HAP-1 (cell line): ENCODE data around the gene NAP1L4.
"Not testable (repeated sequence)": the region's sequence is repeated elsewhere in the genome, so short reads cannot be mapped to it uniquely, and the experiment has no call there.

Experiments used
- DNase-seq, 2 experiments: peaks; one replicate each; pipeline ENCODE4 v3.0.0-alpha.2; 2016 to 2020; ENCODE audit warnings: low spot score in 2 of 2
- H3K27me3 ChIP-seq: fragments of 250-450 bp; sonication (Bioruptor Pico); 2 replicates; pipeline ENCODE4 v1.5.1; 2020; ENCODE audit warnings: low read depth, mild to moderate bottlenecking, moderate library complexity
- H3K36me3 ChIP-seq: fragments of 250-450 bp; sonication (Bioruptor Pico); replicated peaks from 2 replicates; pipeline ENCODE4 v1.5.1; 2020; ENCODE audit warnings: mild to moderate bottlenecking
- H3K4me1 ChIP-seq: fragments of 250-450 bp; sonication (Bioruptor Pico); 2 replicates; pipeline ENCODE4 v1.5.1; 2020; ENCODE audit warnings: mild to moderate bottlenecking
- H3K4me3 ChIP-seq: fragments of 250-450 bp; sonication (Bioruptor Pico); 2 replicates; pipeline ENCODE4 v1.5.1; 2020; ENCODE audit warnings: mild to moderate bottlenecking, moderate library complexity
- H3K9me3 ChIP-seq: fragments of 250-450 bp; sonication (Bioruptor Pico); 2 replicates; pipeline ENCODE4 v1.5.1; 2020; ENCODE audit warnings: mild to moderate bottlenecking, moderate library complexity
- in situ Hi-C: fragments of 300-500 bp; cut with MboI; formaldehyde crosslinking; loops from 3 replicates; pipeline ENCODE4 v1.14.3; 2020; ENCODE audit warnings: low sequenced_read_pairs, inconsistent platforms, mixed read lengths

Gene NAP1L4

DNA sequence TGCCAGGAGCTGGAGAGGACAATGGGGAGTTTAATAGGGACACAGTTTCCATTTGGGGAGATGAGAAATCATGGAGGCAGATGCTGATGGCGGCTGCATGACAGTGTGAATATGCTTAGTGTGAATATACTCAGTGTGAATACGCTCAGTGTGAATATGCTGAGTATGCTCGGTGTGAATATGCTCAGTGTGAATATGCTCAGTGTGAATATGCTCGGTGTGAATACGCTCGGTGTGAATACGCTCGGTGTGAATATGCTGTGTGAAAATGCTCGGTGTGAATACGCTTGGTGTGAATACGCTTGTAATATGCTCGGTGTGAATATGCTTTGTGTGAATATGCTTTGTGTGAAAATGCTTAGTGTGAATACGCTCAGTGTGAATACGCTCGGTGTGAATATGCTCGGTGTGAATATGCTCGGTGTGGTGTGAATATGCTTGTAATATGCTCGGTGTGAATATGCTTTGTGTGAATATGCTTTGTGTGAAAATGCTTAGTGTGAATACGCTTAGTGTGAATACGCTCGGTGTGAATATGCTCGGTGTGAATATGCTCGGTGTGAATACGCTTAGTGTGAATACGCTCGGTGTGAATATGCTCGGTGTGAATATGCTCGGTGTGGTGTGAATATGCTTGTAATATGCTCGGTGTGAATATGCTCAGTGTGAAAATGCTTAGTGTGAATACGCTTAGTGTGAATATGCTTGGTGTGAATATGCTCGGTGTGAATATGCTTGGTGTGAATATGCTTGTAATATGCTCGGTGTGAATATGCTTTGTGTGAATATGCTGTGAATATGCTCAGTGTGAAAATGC, 54.3 kb downstream of the NAP1L4 start:
- H3K9me3 ChIP-seq: peaks cover 11% of the 10 kb centered on the region
- not testable (repeated sequence) for H3K27me3 ChIP-seq, H3K4me3 ChIP-seq, DNase-seq, H3K4me1 ChIP-seq, H3K36me3 ChIP-seq
- in situ Hi-C loops: loop anchor here (25.0 kb wide), 1 partner anchor 474 kb away; no protein-coding TSS in a partner anchor

DNA sequence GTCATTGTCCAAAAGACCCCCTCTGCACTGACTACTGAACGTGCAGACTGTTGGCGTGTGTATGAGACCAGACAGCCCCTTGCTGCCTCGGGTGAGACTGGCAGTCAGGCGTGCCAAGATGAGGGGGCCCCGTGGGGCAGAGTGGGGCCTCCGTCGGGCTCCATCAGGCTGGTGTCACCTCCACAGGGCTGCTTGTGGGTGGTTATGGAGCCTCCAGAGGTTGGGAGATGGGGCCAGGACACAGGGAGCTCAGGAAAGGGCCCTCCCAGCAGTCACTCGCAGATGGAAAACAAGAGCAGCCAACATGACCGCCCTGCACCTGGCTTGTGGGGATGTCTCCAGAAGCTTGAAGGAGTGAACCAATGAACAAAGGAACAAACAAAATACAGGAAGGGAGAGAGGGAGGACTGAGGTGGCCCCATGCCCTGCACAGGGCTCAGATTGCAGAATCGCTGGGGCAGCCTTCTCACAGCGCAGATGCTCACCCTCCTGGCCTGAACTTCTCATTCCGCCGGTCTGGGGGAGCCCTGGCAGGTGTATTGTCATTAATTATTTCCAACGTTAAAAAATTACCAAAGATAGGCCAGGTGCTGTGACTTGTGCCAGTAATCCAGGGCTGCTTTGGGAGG, 57.4 kb downstream of the NAP1L4 start:
- Histone ChIP-seq H3K9me3 (peaks cover 11% of the 10 kb centered on the region), H3K4me1 (no peaks in the 10 kb centered on the region), H3K36me3 (no peaks in the 10 kb centered on the region), H3K4me3 (no peak overlapping the region), H3K27me3 (peaks cover 20% of the 10 kb centered on the region)
- in situ Hi-C loops: loop anchor here (25.0 kb wide), 1 partner anchor 478 kb away; no protein-coding TSS in a partner anchor
- DNase-seq: no peak

DNA sequence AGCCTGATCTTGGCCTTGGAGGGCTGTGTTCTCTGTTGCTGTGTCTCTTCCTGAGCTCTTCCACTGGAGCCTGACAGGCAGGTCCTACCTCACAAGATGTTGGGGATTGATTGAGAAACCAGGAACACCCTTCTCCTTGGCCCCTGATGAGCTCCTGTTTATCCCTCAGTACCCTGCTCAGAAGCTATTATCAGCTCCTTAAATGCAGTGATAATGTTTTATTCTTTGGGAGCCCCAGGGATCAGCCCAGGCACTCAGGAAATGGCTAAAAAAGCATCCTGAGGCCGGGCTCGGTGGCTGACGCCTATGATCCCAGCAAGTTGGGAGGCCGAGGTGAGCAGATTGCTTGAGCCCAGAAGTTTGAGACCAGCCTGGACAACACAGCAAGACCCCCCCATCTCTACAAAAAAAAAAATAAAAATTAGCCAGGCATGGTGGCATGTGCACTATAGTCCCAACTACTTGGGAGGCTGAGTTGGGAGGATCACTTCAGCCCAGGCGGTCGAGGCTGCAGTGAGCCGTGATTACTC, 58.0 kb downstream of the NAP1L4 start:
- peaks cover 24% of the 10 kb centered on the region for H3K27me3 ChIP-seq
- peaks cover 7% of the 10 kb centered on the region for H3K9me3 ChIP-seq
- no peak for DNase-seq
- in situ Hi-C loops: loop anchor here (25.0 kb wide), 1 partner anchor 478 kb away; no protein-coding TSS in a partner anchor
- H3K36me3 ChIP-seq: no peaks in the 10 kb centered on the region
- no peak overlapping the region for H3K4me3 ChIP-seq
- no peaks in the 10 kb centered on the region for H3K4me1 ChIP-seq

DNA sequence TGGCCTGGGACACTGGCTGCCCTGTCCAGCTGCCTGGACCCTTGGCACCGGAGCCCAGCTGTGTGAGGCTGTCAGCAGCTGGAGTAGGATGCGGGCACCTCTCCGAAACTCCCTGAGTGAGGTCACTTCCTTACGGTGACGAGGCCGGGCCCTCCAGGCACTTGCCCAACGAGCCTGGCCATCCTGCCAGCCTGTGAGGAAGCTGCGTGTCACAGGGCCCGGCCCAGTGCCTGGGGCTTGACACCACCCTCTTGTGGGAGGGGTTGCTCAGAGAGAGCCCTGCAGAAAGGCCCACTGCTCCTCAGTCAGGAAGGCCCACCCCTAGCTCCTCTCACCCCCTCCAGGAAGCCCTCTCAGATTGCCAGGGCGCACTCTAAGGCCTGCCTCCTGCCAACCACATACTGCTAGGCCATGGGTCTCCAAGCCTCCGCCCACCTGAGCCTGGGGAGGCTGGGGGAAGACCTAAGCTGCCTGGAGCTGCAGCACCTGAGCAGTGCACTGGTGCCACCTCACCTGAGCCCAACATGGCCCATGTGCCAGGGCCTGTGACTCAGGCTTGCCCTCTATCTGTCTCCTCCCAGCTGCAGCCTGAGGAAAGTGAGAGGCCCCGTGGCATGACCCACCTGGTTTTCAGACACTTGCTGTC, 58.6 kb downstream of the NAP1L4 start:
- in situ Hi-C loops: loop anchor here (25.0 kb wide), 1 partner anchor 479 kb away; no protein-coding TSS in a partner anchor
- Histone ChIP-seq H3K27me3 (peaks cover 30% of the 10 kb centered on the region), H3K36me3 (no peaks in the 10 kb centered on the region), H3K4me1 (no peaks in the 10 kb centered on the region), H3K9me3 (peaks cover 2% of the 10 kb centered on the region; the same call in 1 of the 2 replicates), H3K4me3 (no peak overlapping the region)
- no peak for DNase-seq

DNA sequence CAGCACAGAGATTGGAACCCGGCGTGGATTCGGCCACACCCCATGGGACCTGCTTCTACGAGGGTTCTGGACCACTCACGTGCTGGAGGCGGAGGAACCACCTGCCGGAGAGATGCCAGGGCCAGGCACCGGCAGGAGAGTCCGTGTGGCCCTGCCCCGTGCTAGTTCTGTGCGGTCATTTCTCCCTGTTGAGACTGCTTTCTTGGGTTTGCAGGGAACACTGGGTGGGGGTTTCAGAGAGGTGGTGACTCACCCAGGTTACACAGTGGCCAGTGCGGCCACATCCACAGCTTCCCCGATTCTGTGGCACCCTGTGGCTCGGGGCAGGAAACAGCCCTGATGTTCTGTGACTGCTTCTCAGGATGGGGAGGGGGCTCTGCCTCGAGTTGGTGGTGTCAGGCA, 59.3 kb downstream of the NAP1L4 start:
- Histone ChIP-seq H3K4me3 (no peak overlapping the region), H3K9me3 (peaks cover 2% of the 10 kb centered on the region; the same call in 1 of the 2 replicates), H3K4me1 (no peaks in the 10 kb centered on the region), H3K36me3 (no peaks in the 10 kb centered on the region), H3K27me3 (peaks cover 37% of the 10 kb centered on the region)
- DNase-seq: no peak
- in situ Hi-C loops: loop anchor here (25.0 kb wide), 1 partner anchor 479 kb away; no protein-coding TSS in a partner anchor

DNA sequence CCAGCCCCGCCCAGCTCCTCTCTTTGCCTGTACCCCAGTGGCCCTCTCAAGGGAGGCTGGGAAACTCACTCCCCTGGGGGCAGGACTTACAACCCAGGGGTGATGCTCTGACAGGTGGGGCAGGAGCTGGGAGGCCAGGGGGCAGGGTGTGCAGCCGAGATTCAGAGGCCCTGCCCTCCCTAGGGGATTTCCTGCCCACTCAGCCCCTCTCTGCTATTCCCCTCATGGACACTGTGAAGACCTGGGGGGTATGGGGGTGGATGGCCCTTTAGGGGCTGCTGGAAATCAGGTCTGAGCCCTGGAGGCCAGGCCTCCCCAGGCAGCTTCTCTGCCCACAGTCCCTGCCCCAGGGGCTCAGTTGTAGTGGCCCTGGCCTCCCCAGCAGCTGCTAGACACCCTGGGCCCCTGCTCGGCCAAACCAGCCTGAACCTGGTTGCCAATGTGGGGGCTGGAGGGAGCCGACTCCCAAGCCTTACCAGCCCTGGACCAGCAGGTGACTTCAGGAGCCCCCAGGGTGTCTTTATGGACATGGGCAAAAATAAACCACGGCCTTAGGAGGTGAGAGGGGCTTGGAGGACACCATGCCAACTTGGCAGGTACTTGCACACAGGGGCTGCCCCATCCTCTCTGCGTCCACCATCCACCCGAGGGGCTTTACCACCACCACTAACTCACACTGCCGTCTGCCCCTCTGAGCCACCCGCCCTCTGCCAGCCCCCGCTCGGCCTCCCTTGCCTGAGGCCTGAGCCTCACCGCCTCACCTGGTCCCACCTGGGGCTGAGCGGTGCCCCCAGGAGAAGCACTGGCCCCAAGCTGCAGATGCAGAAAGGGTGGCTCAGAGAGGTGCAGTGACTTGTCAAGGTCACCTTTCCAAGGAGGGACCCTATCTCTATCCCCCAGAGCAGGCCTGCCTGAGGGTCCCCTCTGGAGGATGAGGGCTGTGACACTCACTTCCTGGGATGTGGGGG, 60.1 kb downstream of the NAP1L4 start:
- in situ Hi-C loops: loop anchor here (25.0 kb wide), 1 partner anchor 480 kb away; no protein-coding TSS in a partner anchor
- Histone ChIP-seq H3K36me3 (no peaks in the 10 kb centered on the region), H3K4me3 (no peak overlapping the region), H3K9me3 (no peaks in the 10 kb centered on the region), H3K27me3 (peaks cover 45% of the 10 kb centered on the region), H3K4me1 (no peaks in the 10 kb centered on the region)
- DNase-seq: no peak

DNA sequence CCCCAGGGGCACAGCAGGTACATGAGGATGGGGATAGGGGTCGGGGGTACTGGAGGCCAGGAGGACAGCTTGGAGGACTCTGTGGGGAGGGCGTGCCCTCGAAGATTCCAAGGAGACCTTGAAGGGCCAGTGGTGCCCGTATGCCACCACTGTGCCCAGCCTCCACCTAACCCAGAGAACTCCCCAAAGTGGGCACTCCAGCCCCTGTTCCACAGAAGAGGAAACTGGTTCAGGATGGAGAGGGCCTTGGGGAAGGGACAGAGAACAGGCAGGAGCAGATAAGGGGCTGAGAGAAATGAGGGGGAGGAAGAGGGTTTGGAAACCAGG, 60.7 kb downstream of the NAP1L4 start:
- Histone ChIP-seq H3K27me3 (peaks cover 49% of the 10 kb centered on the region), H3K9me3 (no peaks in the 10 kb centered on the region), H3K36me3 (no peaks in the 10 kb centered on the region), H3K4me3 (no peak overlapping the region), H3K4me1 (no peaks in the 10 kb centered on the region)
- in situ Hi-C loops: loop anchor here (25.0 kb wide), 1 partner anchor 481 kb away; no protein-coding TSS in a partner anchor
- no peak for DNase-seq

DNA sequence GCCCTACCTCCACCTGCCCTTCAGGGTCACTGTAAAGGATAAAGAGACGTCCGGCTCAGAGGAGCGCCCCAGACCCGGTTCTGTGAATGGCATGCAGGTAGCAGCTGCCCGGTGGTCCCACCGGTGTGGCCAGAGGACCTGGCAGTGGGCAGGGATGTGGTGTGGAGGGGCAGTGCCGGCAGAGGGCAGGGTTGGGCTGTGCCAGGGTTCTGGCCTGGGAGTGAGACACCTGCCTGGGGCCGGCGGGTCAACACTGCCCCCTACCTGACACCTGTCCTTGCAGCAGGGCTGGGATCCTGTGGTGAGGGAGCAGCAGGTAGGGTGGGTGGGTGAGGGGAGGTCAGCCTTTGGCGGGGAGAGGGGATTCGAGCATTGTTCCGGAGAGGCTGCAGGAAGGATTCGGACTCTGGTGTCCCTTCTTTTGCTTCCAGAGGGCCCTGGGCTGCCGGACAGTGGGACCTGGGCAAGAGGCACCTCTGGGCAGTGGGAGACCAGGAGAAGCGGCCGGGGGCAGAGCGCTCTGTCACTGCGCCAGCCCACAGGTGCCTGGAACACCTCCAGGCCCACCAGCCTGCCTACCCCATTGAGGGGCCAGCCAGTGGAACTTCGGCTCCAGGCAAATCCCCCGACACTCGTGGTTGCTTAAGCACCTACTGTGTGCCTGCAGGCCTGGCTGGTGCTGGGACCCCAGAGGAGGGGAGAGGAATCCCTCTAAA, 61.3 kb downstream of the NAP1L4 start:
- H3K36me3 ChIP-seq: no peaks in the 10 kb centered on the region
- H3K4me1 ChIP-seq: no peaks in the 10 kb centered on the region
- in situ Hi-C loops: loop anchor here (25.0 kb wide), 1 partner anchor 481 kb away; no protein-coding TSS in a partner anchor
- peaks cover 49% of the 10 kb centered on the region for H3K27me3 ChIP-seq
- peak in 1 of 2 experiments; percentile 75 for DNase-seq
- H3K4me3 ChIP-seq: no peak overlapping the region
- H3K9me3 ChIP-seq: no peaks in the 10 kb centered on the region

DNA sequence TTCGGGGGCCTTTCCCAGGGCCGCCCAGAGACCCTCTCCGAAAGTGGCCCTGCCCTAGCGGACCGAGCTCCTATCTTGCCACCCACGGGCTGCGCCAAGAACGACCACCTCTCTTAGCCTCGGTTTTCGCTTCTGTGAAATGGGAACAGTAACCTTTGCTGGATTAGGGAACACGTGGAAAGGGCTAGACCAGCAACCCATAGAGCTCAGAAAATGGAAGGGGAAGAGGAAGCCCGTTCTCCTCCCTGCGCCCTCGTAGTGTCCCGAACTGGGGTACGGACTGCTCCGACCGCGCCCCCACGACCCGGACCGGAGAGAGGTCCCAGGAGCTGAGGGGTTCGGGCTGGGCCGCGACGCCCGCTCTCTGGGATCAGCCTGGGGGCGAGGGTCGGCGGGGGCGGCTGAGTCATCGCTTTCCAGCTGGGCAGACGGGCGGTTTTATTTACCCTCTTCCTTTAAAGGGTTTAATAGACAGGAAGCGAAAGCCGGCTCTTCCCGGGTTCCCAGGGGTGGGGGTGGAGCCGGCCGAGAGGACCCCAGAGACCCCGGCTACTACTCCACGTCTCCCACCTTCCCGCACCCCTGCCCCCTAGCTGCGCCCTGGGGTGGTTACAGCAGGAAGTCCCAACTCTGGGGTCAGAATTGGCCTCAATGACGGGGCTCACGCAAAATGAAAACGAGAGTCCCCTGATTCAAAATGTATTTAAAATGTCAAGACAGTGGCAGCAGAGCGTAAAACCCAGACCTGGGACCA, 62.0 kb downstream of the NAP1L4 start:
- peak in 1 of 2 experiments; percentile 43 for DNase-seq
- H3K9me3 ChIP-seq: no peaks in the 10 kb centered on the region
- H3K36me3 ChIP-seq: no peaks in the 10 kb centered on the region
- in situ Hi-C loops: loop anchor here (25.0 kb wide), 1 partner anchor 482 kb away; no protein-coding TSS in a partner anchor
- peaks cover 49% of the 10 kb centered on the region for H3K27me3 ChIP-seq
- no peak overlapping the region for H3K4me3 ChIP-seq
- no peaks in the 10 kb centered on the region for H3K4me1 ChIP-seq

DNA sequence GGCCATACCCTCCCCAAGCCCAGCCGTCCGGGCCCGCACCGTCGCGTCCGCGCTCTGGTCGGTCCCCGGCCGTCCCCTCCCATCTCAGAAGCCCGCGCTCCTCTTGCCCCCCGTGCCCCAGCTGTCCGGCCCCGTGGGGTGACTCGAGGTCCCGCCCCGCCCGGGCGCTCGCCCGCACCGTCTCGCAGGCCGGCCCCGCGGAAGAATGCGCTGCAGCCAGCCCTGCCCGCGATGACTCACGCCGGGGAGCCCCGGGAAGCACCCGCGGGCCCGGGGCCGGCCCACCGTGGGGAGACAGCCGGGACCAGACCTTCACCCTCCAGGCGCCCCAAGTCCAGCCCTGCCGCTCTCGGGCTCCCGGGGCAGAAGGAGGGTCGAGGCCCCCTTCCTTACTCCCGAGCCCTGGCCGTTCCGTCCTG, 62.6 kb downstream of the NAP1L4 start:
- Histone ChIP-seq H3K27me3 (peaks cover 49% of the 10 kb centered on the region), H3K36me3 (no peaks in the 10 kb centered on the region), H3K4me1 (no peaks in the 10 kb centered on the region), H3K9me3 (no peaks in the 10 kb centered on the region), H3K4me3 (no peak overlapping the region)
- in situ Hi-C loops: loop anchor here (25.0 kb wide), 1 partner anchor 483 kb away; no protein-coding TSS in a partner anchor
- no peak for DNase-seq

DNA sequence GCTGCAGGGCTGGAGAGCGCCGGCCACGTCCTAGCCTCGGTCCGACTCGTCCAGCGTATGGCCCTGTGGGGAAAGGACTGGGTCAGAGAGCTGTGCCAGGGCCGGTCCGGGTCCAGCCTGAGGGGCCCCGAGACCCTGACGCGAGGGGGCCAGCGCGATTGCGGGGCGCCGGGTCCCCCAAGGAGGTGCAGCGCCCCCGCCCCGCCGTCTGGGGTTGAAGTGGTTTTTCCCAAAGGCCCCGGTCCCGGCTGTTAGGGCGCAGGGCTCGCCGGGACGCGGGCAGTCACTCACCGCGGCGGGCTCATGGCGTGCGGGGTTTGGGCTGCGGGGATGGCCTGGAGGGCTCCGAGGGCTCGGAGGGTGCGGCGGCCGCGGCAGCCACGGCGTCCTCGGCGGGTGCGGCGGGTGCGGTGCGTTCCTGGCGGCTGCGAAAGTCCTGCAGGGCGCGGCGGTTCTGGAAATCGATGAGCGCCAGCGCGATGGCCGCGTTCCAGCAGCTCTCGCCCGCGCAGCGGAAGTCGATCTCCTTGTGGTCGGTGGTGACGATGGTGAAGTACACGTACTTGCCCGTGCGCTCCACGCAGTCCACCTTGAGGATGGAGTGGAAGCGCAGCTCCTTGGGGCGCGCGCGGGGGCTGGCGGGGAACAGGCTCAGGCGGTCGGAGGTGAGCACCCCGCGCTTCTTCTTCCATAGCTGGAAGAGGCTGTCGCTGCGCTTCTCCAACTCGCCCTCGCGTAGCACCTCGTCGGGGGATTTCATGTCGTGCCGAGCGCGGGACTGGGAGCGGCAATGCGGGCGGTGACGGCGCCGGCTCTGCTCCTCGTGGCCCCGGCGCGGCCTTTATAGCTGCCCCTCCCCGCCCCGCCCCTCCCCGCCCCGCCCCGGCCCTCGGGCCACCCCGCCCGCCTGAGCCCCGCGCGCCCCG, 63.3 kb downstream of the NAP1L4 start, which contains the start of gene PHLDA2:
Gene PHLDA2 (minus strand): TSS at position 816 of the 926 bp plus-strand sequence. CDS start 56 bp downstream, at position 760.
- Histone ChIP-seq H3K36me3 (no peaks in the 10 kb centered on the region), H3K4me3 (peak within 1 kb of the TSS; percentile 21), H3K9me3 (no peaks in the 10 kb centered on the region), H3K4me1 (no peaks in the 10 kb centered on the region), H3K27me3 (peaks cover 49% of the 10 kb centered on the region)
- in situ Hi-C loops: loop anchor here (25.0 kb wide), 1 partner anchor 483 kb away; no protein-coding TSS in a partner anchor
- no peak for DNase-seq
